Measurements from ENCODE around the gene SLC25A47. TPM values are rescaled to one million over a fixed set of nuclear protein-coding genes. Genes with fewer than 3 reads are reported as not detected.

The SLC25A47 gene
- total and polyA plus RNA-seq, 2 experiments from 2014 or later, result 1.8 TPM

GRCh38 chr14:100345711-100346110 lies 22.6 kb downstream of the SLC25A47 start:
- TF ChIP-seq CTCF (IDR thresholded peaks at IDR 0.05; ENCODE audit: poor library complexity), result no peak
- TF ChIP-seq EZH2phosphoT487 (IDR thresholded peaks at IDR 0.05; ENCODE audit: low read depth, severe bottlenecking, unreplicated experiment), result no peak
- TF ChIP-seq EZH2 (IDR thresholded peaks at IDR 0.05; ENCODE audit: borderline replicate concordance), result no peak
- WGBS (ENCODE audit: low lambda C conversion rate, missing lambda C conversion rate), result 97% methylated on average over 17 of the region's 17 CpGs
- H2AFZ ChIP-seq, result no peak overlapping the region
- H3K9me3 ChIP-seq (ENCODE audit: low read depth), result no peaks in the 10 kb centered on the region
- peaks cover 14% of the 10 kb centered on the region for H3K4me1 ChIP-seq (ENCODE audit: insufficient read depth)
- no peaks in the 10 kb centered on the region for H3K79me2 ChIP-seq
- H4K20me1 ChIP-seq (ENCODE audit: insufficient read depth, poor library complexity, severe bottlenecking), result no peaks in the 10 kb centered on the region
- H3K4me2 ChIP-seq, result no peak overlapping the region
- H3K36me3 ChIP-seq (replicated peaks; ENCODE audit: insufficient read depth, low read depth), result no peaks in the 10 kb centered on the region
- no peak overlapping the region for H3K27ac ChIP-seq
- H3K9me2 ChIP-seq (replicated peaks; ENCODE audit: insufficient read depth), result no peaks in the 10 kb centered on the region
- no peak for DNase-seq (ENCODE audit: low spot score)
- no peaks in the 10 kb centered on the region for H3K27me3 ChIP-seq
- H3K4me3 ChIP-seq, result no peak overlapping the region

GRCh38 chr14:100346306-100347091 lies 23.4 kb downstream of the SLC25A47 start:
- WGBS (ENCODE audit: low lambda C conversion rate, missing lambda C conversion rate), result 96% methylated on average over 12 of the region's 12 CpGs
- TF ChIP-seq CTCF (IDR thresholded peaks at IDR 0.05; ENCODE audit: poor library complexity) (no peak), EZH2phosphoT487 (IDR thresholded peaks at IDR 0.05; ENCODE audit: low read depth, severe bottlenecking, unreplicated experiment) (no peak), EZH2 (IDR thresholded peaks at IDR 0.05; ENCODE audit: borderline replicate concordance) (no peak)

GRCh38 chr14:100348253-100348729 lies 25.2 kb downstream of the SLC25A47 start:
- Histone ChIP-seq H4K20me1 (ENCODE audit: insufficient read depth, poor library complexity, severe bottlenecking) (no peaks in the 10 kb centered on the region), H3K4me1 (ENCODE audit: insufficient read depth) (peaks cover 7% of the 10 kb centered on the region)

More at GRCh38 chr14:100346306-100347091, 23.4 kb downstream of the SLC25A47 start:
- Histone ChIP-seq H3K9me2 (replicated peaks; ENCODE audit: insufficient read depth) (no peaks in the 10 kb centered on the region), H3K27me3 (no peaks in the 10 kb centered on the region), H3K27ac (no peak overlapping the region), H3K4me2 (no peak overlapping the region), H3K79me2 (no peaks in the 10 kb centered on the region), H4K20me1 (ENCODE audit: insufficient read depth, poor library complexity, severe bottlenecking) (no peaks in the 10 kb centered on the region), H2AFZ (no peak overlapping the region), H3K36me3 (replicated peaks; ENCODE audit: insufficient read depth, low read depth) (no peaks in the 10 kb centered on the region), H3K4me1 (ENCODE audit: insufficient read depth) (peaks cover 14% of the 10 kb centered on the region), H3K9me3 (ENCODE audit: low read depth) (no peaks in the 10 kb centered on the region), H3K4me3 (no peak overlapping the region)
- no peak for DNase-seq (ENCODE audit: low spot score)

More at GRCh38 chr14:100348253-100348729, 25.2 kb downstream of the SLC25A47 start:
- no peaks in the 10 kb centered on the region for H3K79me2 ChIP-seq
- H3K4me2 ChIP-seq, result no peak overlapping the region
- no peaks in the 10 kb centered on the region for H3K9me2 ChIP-seq (replicated peaks; ENCODE audit: insufficient read depth)
- H3K27me3 ChIP-seq, result no peaks in the 10 kb centered on the region
- DNase-seq (ENCODE audit: low spot score), result no peak
- no peak overlapping the region for H3K4me3 ChIP-seq
- TF ChIP-seq EZH2phosphoT487 (IDR thresholded peaks at IDR 0.05; ENCODE audit: low read depth, severe bottlenecking, unreplicated experiment), result no peak
- no peak for TF ChIP-seq CTCF (IDR thresholded peaks at IDR 0.05; ENCODE audit: poor library complexity)
- H3K36me3 ChIP-seq (replicated peaks; ENCODE audit: insufficient read depth, low read depth), result no peaks in the 10 kb centered on the region
- no peaks in the 10 kb centered on the region for H3K9me3 ChIP-seq (ENCODE audit: low read depth)
- 93% methylated on average over 12 of the region's 12 CpGs for WGBS (ENCODE audit: low lambda C conversion rate, missing lambda C conversion rate)
- no peak overlapping the region for H3K27ac ChIP-seq
- H2AFZ ChIP-seq, result no peak overlapping the region

All from hepatocyte (in vitro differentiated cells).